Measurements from ENCODE around the gene PLPP4.

The PLPP4 gene

DNA sequence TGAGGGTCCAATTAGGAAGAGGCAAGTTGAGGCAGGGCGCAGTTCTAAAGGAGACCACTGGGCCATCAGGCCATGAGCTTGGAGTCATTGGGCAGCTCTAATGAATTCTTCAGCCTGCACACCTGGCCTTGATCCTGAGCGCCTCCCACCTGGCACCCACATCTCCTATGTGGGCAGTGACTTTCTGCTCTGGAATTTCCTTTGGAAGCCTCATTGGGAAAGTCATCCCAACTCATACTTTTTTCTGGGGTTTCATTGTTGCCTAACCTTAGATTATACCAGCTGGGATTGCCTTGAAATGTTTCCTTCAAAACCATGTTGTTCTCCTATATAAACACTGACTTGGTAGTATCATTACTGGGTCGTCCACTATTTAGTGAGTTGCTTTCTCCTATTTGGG is 54.1 kb downstream of the PLPP4 start:
- Mint-ChIP-seq H3K4me3 (no peak overlapping the region), H3K36me3 (no peaks in the 10 kb centered on the region), H3K4me1 (ENCODE audit: low read depth) (no peaks in the 10 kb centered on the region), H3K27ac (no peak overlapping the region), H3K9me3 (ENCODE audit: low read depth) (peaks cover 4% of the 10 kb centered on the region), H3K27me3 (peaks cover 3% of the 10 kb centered on the region)

DNA sequence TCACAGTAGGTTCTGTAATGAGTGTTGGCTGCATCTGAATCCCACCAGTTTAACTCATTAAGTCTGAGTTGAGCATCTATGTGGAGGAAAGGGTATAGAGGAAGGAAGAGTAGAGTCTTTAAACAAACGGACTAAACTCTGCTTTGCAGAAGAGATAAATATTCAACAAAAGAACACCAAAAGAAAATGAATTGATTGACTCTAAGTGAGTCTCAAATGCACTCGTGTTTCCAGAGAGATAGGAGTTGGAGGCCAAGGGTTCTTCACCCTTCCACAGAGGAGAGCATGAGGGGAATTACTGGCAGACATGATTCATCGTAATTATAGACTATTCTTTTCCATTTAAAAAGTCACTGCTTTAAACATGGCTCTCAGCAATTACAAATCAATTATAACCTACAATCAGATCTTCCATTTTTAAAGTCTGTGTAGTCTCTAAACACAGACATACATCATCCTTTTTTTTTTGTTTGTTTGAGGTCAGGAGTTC is 56.3 kb downstream of the PLPP4 start:
- H3K4me1 Mint-ChIP-seq (ENCODE audit: low read depth), result no peaks in the 10 kb centered on the region
- no peak overlapping the region for H3K27ac Mint-ChIP-seq
- peaks cover 3% of the 10 kb centered on the region for H3K27me3 Mint-ChIP-seq
- H3K4me3 Mint-ChIP-seq, result no peak overlapping the region
- H3K9me3 Mint-ChIP-seq (ENCODE audit: low read depth), result peaks cover 4% of the 10 kb centered on the region
- no peaks in the 10 kb centered on the region for H3K36me3 Mint-ChIP-seq

DNA sequence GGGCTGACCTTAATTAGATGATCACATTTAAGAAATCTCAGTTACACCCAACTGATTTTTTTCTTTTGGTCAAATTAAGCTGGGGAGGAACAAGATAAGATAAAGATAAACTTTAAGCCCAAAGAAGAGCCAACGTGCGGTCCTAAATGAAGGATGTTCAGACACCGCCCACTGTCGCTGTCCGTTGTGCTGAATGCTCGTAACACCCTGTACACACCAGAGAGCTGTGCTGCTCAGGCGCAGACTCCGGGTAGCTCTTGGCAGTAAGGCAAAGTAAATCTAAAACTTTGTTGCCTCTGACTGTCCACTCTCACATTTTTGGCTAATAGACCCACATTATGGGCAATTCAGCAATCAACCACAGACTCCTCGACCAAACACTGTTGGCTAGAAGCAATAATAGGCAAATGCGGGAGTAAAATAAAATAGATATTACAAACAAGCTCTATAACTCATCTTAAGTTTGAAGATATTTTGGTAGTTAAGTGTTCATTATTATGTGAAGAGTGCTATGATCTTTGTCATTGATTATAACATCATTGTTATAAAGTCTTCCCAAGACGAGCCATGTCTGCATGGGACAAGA is 57.1 kb downstream of the PLPP4 start:
- Mint-ChIP-seq H3K27ac (no peak overlapping the region), H3K4me1 (ENCODE audit: low read depth) (no peaks in the 10 kb centered on the region), H3K4me3 (no peak overlapping the region), H3K9me3 (ENCODE audit: low read depth) (peaks cover 4% of the 10 kb centered on the region), H3K27me3 (peaks cover 3% of the 10 kb centered on the region), H3K36me3 (no peaks in the 10 kb centered on the region)

DNA sequence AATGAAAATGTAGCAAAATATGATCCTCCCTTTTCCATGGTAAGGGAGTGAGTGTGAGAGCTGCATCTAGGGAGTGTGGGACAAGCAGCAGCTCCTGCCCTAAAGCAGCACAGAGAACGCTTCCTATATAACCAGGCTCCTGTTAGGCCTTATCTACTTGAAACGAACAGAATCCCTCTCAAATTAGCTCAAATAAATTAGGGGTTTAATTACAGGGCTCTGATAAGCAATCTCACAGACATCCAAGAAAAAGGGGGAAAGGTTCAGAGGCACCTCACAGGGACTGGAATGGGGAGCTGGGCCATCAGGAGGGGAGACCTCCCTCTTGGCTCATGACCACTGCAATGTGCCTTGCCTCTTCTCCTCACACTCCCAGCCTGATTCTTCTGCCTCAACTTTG is 57.9 kb downstream of the PLPP4 start:
- H3K27ac Mint-ChIP-seq, result no peak overlapping the region
- no peaks in the 10 kb centered on the region for H3K36me3 Mint-ChIP-seq
- H3K4me1 Mint-ChIP-seq (ENCODE audit: low read depth), result no peaks in the 10 kb centered on the region
- peaks cover 4% of the 10 kb centered on the region for H3K9me3 Mint-ChIP-seq (ENCODE audit: low read depth)
- peaks cover 3% of the 10 kb centered on the region for H3K27me3 Mint-ChIP-seq
- H3K4me3 Mint-ChIP-seq, result no peak overlapping the region

DNA sequence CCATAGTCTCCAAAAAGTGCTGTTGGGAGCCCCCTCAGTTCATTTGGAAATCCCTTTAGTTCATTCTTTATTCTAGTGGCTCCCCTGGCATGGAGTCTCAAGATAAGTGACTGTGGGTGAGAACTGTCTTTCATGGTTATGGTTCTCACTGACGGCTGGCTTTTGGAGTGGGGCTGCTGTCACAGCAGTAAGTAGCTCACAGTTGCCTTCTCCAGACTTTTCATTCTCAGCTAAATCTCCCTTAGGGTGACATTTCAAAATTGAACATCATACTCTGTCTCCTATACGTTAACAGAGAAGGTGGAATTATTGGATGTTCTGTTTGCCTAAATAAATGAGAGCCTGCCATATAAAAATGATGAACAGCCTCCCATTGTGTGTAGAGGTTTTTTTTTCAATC is 58.7 kb downstream of the PLPP4 start:
- no peak overlapping the region for H3K4me3 Mint-ChIP-seq
- peaks cover 3% of the 10 kb centered on the region for H3K27me3 Mint-ChIP-seq
- H3K4me1 Mint-ChIP-seq (ENCODE audit: low read depth), result no peaks in the 10 kb centered on the region
- H3K27ac Mint-ChIP-seq, result no peak overlapping the region
- peaks cover 4% of the 10 kb centered on the region for H3K9me3 Mint-ChIP-seq (ENCODE audit: low read depth)
- no peaks in the 10 kb centered on the region for H3K36me3 Mint-ChIP-seq

DNA sequence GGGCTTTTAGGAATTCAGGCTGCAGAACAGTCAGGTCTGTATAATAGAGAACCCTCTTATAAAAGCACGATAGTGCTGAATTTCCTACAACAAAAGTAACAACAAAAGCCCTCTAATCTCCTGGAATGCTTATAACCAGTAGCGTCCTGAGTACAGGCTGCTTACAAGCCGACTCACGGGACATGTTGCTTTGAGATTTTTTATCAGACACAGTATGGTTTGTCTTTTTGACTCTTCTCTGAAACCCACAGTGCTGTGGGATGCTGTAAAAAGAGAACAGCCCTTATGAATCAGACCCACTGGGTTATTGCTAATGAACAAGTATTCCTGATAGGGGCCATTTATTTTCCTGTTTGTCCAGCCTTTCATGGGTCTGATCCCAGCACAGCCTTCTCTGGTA is 59.4 kb downstream of the PLPP4 start:
- H3K4me3 Mint-ChIP-seq, result no peak overlapping the region

DNA sequence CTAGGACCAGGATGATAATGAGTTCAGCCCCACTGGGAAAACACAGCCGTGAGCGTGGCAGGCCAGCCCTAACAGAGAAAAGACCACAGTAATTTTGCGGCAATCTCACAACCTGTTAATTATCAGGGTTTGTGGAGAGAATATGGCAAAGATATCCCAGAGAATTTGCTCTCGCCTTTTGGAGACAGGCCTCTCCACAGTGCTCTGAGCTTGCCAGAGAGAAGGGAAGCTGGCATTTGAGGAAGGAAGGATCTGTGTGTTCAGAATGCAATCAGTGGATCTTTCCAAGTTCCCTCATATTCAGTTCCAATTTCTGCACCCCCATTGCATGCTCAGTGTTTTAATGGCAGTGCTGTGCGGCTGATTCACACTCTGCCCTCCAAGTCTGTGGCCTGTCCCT is 60.2 kb downstream of the PLPP4 start:
- peaks cover 3% of the 10 kb centered on the region for H3K27me3 Mint-ChIP-seq
- H3K4me1 Mint-ChIP-seq (ENCODE audit: low read depth), result no peaks in the 10 kb centered on the region
- H3K4me3 Mint-ChIP-seq, result no peak overlapping the region
- no peak overlapping the region for H3K27ac Mint-ChIP-seq
- H3K36me3 Mint-ChIP-seq, result no peaks in the 10 kb centered on the region
- peaks cover 4% of the 10 kb centered on the region for H3K9me3 Mint-ChIP-seq (ENCODE audit: low read depth)

More for the DNA sequence above, 59.4 kb downstream of the PLPP4 start:
- H3K4me1 Mint-ChIP-seq (ENCODE audit: low read depth), result no peaks in the 10 kb centered on the region
- no peaks in the 10 kb centered on the region for H3K36me3 Mint-ChIP-seq
- no peak overlapping the region for H3K27ac Mint-ChIP-seq
- peaks cover 4% of the 10 kb centered on the region for H3K9me3 Mint-ChIP-seq (ENCODE audit: low read depth)
- peaks cover 3% of the 10 kb centered on the region for H3K27me3 Mint-ChIP-seq

DNA sequence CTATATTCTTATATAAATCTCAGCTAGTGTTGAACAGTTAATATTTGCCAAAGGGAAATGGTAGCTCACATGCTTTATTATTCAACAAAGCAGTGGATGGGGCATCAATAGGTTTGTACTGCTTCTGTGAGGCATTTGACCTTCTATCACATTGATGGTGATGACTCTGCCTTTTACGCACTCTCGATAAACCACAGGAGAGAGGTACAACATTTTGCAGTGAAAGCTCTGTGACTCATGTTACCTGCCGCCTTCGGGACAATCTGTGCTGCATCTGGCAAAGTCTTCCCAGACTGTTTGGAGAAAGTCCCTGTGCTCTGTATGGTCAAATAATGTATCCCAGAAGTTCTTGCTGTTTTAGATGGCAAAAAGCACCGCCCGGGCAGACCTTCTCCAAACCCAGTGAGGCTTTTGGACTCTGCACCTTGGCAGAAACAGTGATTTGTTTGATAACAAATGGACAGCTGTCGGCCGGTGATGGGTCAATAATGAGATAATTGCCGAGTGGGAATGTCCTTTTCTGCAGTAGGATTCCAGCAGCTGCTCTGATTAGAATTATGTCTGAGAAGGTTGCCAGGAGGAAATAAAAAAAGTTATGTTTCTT is 61.0 kb downstream of the PLPP4 start:
- Mint-ChIP-seq H3K27ac (no peak overlapping the region), H3K4me1 (ENCODE audit: low read depth) (no peaks in the 10 kb centered on the region), H3K9me3 (ENCODE audit: low read depth) (peaks cover 4% of the 10 kb centered on the region), H3K27me3 (peaks cover 3% of the 10 kb centered on the region), H3K4me3 (no peak overlapping the region), H3K36me3 (no peaks in the 10 kb centered on the region)

DNA sequence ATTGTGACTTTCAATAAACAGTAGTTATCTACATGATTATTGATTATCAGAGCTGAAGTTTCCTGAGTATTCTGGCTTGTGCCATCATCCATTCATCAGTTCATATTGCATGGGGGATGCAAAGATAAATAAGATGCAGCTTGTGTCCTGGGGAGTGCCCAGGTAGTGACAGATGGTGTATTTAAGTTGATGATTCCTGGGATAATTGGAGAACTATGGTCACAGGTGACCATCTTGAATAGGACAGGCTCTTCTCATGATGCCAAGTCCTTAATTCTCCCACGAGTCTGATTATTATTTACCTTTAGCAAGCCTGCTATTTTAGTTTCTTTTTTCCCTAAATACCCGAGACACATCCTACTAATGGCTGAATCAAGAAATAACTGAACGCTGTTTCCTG is 64.9 kb downstream of the PLPP4 start:
- no peaks in the 10 kb centered on the region for H3K27me3 Mint-ChIP-seq
- H3K4me1 Mint-ChIP-seq (ENCODE audit: low read depth), result no peaks in the 10 kb centered on the region
- H3K4me3 Mint-ChIP-seq, result no peak overlapping the region
- H3K9me3 Mint-ChIP-seq (ENCODE audit: low read depth), result no peaks in the 10 kb centered on the region
- no peaks in the 10 kb centered on the region for H3K36me3 Mint-ChIP-seq
- H3K27ac Mint-ChIP-seq, result no peak overlapping the region

DNA sequence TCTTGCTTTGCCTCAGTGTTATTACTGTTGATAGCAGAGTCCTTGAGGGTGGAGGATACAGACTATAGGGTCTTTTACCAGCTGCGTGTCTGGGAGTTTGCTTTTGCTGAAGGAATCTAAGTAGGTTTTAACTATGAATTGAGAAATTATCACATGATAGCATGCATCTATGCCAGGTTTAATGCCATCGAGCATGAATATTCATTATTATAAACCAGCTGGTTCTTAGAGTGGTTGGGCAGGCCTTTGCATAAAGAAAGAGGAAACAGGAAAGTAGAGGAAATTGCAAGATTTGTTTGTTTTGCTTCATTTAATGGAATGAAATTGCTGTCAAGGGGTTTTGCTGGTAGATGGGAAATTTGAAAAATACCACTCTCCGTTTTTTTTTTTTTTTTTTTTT is 70.7 kb downstream of the PLPP4 start:
- Mint-ChIP-seq H3K27me3 (no peaks in the 10 kb centered on the region), H3K4me3 (no peak overlapping the region), H3K36me3 (no peaks in the 10 kb centered on the region), H3K9me3 (ENCODE audit: low read depth) (no peaks in the 10 kb centered on the region), H3K27ac (no peak overlapping the region), H3K4me1 (ENCODE audit: low read depth) (no peaks in the 10 kb centered on the region)

DNA sequence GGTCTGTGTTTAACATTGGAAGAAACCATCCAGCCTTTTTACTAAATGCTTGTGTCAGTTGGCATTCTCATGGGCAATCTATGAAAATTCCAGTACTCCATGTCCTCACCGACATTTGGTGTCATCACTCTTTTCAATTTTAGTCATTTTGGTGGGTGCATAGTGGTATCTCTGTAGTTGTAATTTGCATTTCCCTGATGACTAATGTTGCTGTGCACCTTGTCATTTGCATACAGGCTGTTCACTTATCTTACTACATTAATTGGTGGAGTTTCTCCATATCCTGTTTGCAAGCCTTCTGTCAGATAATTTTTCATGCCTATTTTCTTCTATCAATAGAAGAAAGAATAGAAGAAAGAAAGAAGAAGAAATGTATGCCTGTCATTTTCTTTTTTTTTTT is 73.7 kb downstream of the PLPP4 start:
- Mint-ChIP-seq H3K4me3 (no peak overlapping the region), H3K27me3 (peaks cover 11% of the 10 kb centered on the region), H3K27ac (no peak overlapping the region), H3K4me1 (ENCODE audit: low read depth) (no peaks in the 10 kb centered on the region), H3K9me3 (ENCODE audit: low read depth) (peaks cover 8% of the 10 kb centered on the region), H3K36me3 (no peaks in the 10 kb centered on the region)

DNA sequence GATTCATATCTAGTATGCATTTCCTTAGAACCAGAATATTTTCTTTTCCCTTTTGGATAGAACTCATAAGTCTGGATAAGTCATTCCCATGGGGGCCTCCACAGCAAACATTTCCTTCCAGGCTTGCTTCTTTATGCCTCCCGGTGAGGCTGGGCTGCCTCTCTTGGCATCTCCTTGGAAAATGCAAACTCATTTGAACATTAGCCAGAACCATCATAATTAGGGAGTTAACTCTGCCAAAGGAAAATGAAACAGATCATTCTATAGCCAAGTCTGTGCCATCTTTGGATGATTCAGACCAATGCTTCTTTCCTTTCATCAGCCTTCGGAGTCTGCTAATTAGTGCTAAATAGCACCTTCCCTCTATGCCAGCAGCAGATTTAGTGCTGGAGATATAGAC is 81.1 kb downstream of the PLPP4 start:
- no peaks in the 10 kb centered on the region for H3K4me1 Mint-ChIP-seq (ENCODE audit: low read depth)
- peaks cover 8% of the 10 kb centered on the region for H3K9me3 Mint-ChIP-seq (ENCODE audit: low read depth)
- no peaks in the 10 kb centered on the region for H3K36me3 Mint-ChIP-seq
- H3K27ac Mint-ChIP-seq, result no peak overlapping the region
- H3K27me3 Mint-ChIP-seq, result peaks cover 13% of the 10 kb centered on the region
- no peak overlapping the region for H3K4me3 Mint-ChIP-seq

DNA sequence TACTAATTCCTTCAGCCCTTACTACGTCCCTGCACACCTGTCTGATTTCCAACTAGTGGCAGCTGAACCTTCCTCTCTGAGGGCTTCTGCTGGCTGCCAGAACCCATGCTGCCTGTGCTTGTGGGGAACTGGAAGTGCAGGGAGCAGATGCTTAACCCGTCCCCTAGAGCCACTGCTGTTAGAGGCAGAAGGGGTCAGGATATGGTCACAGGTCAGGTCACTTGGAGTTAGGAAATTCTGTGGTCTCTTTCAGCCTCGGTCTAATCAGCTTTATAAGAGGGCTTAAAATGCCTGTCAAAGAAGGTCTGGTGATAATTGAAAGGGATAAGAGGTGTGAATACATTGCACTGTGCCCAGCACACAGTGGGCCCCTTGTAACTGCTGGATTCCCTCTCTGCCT is 82.0 kb downstream of the PLPP4 start:
- H3K27me3 Mint-ChIP-seq, result peaks cover 12% of the 10 kb centered on the region
- H3K36me3 Mint-ChIP-seq, result no peaks in the 10 kb centered on the region
- no peaks in the 10 kb centered on the region for H3K4me1 Mint-ChIP-seq (ENCODE audit: low read depth)
- no peak overlapping the region for H3K4me3 Mint-ChIP-seq
- H3K27ac Mint-ChIP-seq, result no peak overlapping the region
- peaks cover 8% of the 10 kb centered on the region for H3K9me3 Mint-ChIP-seq (ENCODE audit: low read depth)

DNA sequence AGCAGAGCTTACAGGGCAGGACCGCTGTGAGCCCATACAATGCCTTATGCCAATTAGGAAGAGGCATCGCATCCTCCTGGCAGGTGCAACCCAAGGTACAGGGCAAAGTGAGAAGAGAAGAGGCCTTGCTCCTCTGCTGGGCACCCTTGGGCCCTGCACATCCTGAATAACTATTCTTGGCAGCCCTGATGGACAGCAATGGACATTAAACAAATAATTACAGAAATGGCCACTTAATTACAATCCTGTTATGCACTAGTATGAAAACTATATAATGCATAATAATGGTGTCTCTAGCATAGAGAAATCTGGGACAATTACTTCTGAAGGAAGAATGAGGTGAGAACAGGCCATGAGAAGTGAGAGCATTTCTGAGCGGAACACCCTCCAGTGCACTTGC is 83.5 kb downstream of the PLPP4 start:
- Mint-ChIP-seq H3K4me3 (no peak overlapping the region), H3K9me3 (ENCODE audit: low read depth) (no peaks in the 10 kb centered on the region), H3K27me3 (peaks cover 3% of the 10 kb centered on the region), H3K27ac (no peak overlapping the region), H3K36me3 (no peaks in the 10 kb centered on the region), H3K4me1 (ENCODE audit: low read depth) (no peaks in the 10 kb centered on the region)

DNA sequence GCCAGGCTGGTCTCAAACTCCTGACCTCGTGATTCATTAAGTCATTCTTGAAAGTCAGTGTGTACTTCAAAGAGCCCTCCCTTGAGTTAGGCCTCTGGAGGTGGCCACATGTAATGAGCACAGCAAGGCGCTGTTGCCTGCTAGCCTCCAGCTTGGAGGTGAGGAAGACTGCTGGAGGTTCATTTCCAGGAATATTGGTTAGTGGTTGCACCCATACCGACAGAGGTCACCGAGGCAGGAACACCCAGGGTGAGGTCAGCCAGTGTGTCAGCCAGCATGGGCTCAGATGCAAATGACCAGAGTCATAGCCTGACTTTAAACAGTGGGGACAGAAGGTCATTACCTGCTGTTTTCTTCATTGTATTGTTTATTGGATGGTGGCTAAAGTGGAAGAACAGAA is 85.0 kb downstream of the PLPP4 start:
- H3K27me3 Mint-ChIP-seq, result peaks cover 1% of the 10 kb centered on the region
- no peak overlapping the region for H3K4me3 Mint-ChIP-seq
- H3K27ac Mint-ChIP-seq, result no peak overlapping the region
- H3K4me1 Mint-ChIP-seq (ENCODE audit: low read depth), result no peaks in the 10 kb centered on the region
- H3K36me3 Mint-ChIP-seq, result no peaks in the 10 kb centered on the region
- no peaks in the 10 kb centered on the region for H3K9me3 Mint-ChIP-seq (ENCODE audit: low read depth)

DNA sequence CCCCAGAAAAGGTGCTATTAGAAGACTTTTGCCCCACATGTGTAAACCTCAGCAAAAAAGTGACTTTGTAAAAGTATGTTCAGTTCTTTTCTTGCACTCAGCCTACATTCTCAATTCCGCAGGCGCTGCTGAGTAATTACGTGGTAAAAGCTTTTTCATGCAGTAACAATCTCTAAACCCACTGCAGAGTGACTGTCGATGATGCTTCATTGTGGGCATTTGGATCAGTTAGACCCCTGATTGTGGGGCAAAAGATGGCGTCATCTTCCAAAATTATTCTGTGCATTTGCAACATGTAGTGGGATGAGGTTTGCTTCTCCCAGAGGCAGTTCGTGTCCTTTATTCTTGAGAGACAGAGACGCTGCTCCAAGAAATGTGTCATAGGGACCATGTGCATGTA is 85.6 kb downstream of the PLPP4 start:
- no peak overlapping the region for H3K27ac Mint-ChIP-seq
- peaks cover 1% of the 10 kb centered on the region for H3K27me3 Mint-ChIP-seq
- no peaks in the 10 kb centered on the region for H3K4me1 Mint-ChIP-seq (ENCODE audit: low read depth)
- no peaks in the 10 kb centered on the region for H3K9me3 Mint-ChIP-seq (ENCODE audit: low read depth)
- H3K4me3 Mint-ChIP-seq, result no peak overlapping the region
- no peaks in the 10 kb centered on the region for H3K36me3 Mint-ChIP-seq
